OCI-LY1 (cell line): ENCODE results near the gene NDUFS7.

Experiments used
- EZH2 ChIP-seq: fragments of 200-600 bp; sonication (generic), shearing (Covaris generic); IDR thresholded peaks from 2 replicates; pipeline ENCODE4 v1.8.0; 2017; ENCODE audit warnings: borderline replicate concordance, mixed run types, mild to moderate bottlenecking, antibody characterized with exemption, low read length, moderate library complexity, mixed read lengths
- TF ChIP-seq, protein P1 (sequence below): fragments of 200-600 bp; sonication (generic), shearing (Covaris generic); IDR thresholded peaks from 2 replicates; pipeline ENCODE4 v1.5.1; 2017; ENCODE audit warnings: mild to moderate bottlenecking, antibody characterized with exemption, low read length, moderate library complexity, mixed read lengths

DNA sequence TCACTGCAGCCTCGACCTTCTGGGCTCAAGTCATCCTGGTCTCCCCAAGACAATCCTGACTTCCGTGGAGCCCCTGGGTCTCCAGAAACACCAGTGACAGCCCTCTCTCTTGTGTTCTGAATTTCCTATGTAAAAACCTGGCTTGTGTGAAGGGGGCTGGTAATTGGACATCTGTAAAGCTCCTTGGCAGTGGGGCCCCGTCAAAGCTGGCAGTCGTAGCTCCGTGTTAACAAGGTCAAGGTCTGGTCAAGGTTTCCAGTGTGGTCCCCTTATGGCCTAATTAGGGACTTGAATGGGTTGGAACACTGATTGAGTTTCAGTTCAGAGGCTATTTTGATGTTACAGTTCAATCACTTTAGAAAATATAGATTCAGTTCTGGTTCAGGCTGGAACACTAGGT, 32.8 kb upstream of the NDUFS7 start:
- TF ChIP-seq EZH2 = no peak
- TF ChIP-seq, protein P1, sequence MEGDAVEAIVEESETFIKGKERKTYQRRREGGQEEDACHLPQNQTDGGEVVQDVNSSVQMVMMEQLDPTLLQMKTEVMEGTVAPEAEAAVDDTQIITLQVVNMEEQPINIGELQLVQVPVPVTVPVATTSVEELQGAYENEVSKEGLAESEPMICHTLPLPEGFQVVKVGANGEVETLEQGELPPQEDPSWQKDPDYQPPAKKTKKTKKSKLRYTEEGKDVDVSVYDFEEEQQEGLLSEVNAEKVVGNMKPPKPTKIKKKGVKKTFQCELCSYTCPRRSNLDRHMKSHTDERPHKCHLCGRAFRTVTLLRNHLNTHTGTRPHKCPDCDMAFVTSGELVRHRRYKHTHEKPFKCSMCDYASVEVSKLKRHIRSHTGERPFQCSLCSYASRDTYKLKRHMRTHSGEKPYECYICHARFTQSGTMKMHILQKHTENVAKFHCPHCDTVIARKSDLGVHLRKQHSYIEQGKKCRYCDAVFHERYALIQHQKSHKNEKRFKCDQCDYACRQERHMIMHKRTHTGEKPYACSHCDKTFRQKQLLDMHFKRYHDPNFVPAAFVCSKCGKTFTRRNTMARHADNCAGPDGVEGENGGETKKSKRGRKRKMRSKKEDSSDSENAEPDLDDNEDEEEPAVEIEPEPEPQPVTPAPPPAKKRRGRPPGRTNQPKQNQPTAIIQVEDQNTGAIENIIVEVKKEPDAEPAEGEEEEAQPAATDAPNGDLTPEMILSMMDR = no peak
